Erythroblast (primary cell): Measurements from ENCODE around the gene EMP2.

Experiments used
- GATA1 ChIP-seq: IDR thresholded peaks from 2 replicates; pipeline ENCODE4 v1.6.1; 2011; ENCODE audit warnings: low read depth, mild to moderate bottlenecking, control low read depth, low read length, moderate library complexity
- POLR2A ChIP-seq: IDR thresholded peaks from 2 replicates; pipeline ENCODE4 v1.6.1; 2011; ENCODE audit warnings: mild to moderate bottlenecking, low read length

DNA sequence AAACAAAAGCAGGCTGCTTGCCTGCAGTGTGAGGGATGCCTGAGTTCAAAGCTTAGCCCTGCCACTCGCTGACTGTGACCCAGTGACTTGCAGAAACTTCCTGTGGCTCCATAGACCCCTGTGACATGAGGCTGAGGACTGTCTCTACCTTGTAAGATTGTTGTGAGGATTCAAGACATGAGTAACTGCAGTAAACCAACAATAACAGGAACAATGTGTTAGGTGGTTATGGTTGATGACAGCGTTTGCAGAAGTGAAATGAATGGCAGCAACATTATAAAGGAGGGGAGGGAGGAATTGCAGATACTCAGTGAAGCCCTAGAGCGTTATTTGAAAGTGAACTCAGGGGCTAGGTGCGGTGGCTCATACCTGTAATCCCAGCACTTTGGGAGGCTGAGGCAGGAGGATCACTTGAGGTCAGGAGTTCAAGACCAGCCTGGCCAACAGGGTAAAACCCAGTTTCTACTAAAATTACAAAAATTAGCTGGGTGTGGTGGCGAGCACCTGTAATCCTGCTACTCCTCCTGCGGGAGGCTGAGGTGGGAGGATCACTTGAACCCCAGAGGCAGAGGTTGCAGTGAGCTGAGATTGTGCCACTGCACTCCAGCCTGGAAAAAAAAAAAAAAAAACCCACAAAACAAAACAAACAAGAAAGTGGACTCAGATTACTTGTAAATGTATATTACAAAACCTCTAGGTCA, 33.5 kb upstream of the EMP2 start:
- TF ChIP-seq POLR2A (no peak), GATA1 (no peak)
